HG03521 (cell line): ENCODE data around the gene SHISAL2B.
"Not testable (repeated sequence)": the region's sequence is repeated elsewhere in the genome, so short reads cannot be mapped to it uniquely, and the experiment has no call there.

Experiments
- ATAC-seq: cut with Tn5 transposase; IDR thresholded peaks from one replicate; pipeline ENCODE4 v1.9.1; 2021; ENCODE audit warnings: mild to moderate bottlenecking, moderate library complexity; ENCODE audit not compliant: unreplicated experiment

The SHISAL2B gene

GRCh38 chr5:64696414-64696813 is 6.1 kb downstream of the SHISAL2B start:
- not testable (repeated sequence) for ATAC-seq

- no peak for ATAC-seq
Measured at GRCh38 chr5:64700765-64701164, 10.5 kb downstream of the SHISAL2B start.

DNA sequence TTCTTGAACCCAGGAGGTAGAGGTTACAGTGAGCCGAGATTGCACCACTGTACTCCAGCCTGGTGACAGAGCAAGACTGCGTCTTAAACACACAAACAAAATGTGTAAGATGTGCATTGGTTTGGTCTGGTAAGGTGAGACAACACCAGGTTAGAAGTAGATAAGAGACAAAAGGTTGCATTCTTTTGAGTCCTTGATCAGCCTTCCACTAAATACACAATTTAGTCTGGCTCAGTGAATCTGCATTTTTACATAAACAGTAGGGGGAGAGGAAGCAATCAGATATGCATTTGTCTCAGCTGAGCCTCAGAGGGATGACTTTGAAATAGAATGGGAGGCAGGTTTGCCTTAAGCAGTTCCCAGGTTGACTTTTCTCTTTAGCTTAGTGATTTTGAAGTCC is 15.8 kb downstream of the SHISAL2B start:
- not testable (repeated sequence) for ATAC-seq

- ATAC-seq = no peak
Measured at GRCh38 chr5:64707191-64707590, 16.9 kb downstream of the SHISAL2B start.

DNA sequence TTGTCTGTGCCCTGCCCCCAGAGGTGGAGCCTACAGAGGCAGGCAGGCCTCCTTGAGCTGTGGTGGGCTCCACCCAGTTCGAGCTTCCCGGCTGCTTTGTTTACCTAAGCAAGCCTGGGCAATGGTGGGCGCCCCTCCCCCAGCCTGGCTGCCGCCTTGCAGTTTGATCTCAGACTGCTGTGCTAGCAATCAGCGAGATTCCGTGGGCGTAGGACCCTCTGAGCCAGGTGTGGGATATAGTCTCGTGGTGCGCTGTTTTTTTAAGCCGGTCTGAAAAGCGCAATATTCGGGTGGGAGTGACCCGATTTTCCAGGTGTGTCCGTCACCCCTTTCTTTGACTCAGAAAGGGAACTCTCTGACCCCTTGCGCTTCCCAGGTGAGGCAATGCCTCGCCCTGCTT is 24.2 kb downstream of the SHISAL2B start:
- not testable (repeated sequence) for ATAC-seq

DNA sequence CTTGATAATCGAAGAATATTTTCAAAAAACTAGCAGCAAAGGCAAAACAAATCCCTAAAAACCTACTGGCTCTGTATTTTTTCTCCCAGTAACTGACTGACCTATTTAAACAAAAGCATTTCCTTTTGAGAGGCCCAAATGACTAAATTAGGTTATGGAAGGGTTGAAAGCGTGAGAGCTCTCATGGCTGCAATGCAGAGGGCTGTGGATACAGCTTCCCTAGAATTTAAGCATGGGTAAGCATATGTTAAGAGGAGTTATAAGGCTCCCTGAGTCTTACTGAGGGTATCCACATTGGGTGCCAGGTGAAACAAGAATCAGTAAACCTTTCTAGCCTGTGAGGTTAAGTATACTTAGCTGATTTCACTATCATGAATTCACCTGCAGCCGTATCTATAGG is 32.3 kb downstream of the SHISAL2B start:
- no peak for ATAC-seq

- no peak for ATAC-seq
Measured at GRCh38 chr5:64727150-64727549, 36.8 kb downstream of the SHISAL2B start.

DNA sequence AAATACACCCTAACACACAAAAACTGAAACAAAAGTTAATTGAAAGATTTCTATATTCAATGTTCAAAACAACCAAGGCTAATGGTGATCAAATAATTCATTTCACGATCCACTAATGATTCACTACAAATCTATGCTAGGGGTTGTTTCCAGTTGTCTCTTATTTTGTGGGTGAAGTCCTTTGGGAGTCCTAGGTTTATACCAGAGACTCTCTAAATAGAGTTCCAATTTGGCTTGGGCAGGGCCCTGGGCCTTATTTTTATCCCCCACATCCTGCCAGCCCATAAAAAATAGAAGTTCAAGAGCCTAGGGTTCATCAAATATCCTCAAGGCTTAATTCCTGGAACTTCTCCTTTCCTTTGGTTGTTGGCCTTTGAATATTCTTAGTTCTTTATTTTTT is 52.1 kb downstream of the SHISAL2B start:
- no peak for ATAC-seq

GRCh38 chr5:64742821-64743220 is 52.5 kb downstream of the SHISAL2B start:
- ATAC-seq = no peak

GRCh38 chr5:64744914-64745313 is 54.6 kb downstream of the SHISAL2B start:
- no peak for ATAC-seq

- no peak for ATAC-seq
Measured at GRCh38 chr5:64746446-64746845, 56.1 kb downstream of the SHISAL2B start.

GRCh38 chr5:64749385-64749784 is 59.1 kb downstream of the SHISAL2B start:
- ATAC-seq = no peak

GRCh38 chr5:64754066-64754465 is 63.8 kb downstream of the SHISAL2B start:
- ATAC-seq = no peak

GRCh38 chr5:64758901-64759300 is 68.6 kb downstream of the SHISAL2B start:
- no peak for ATAC-seq

GRCh38 chr5:64759960-64760660 is 69.8 kb downstream of the SHISAL2B start:
- no peak for ATAC-seq

GRCh38 chr5:64763948-64764503 is 73.7 kb downstream of the SHISAL2B start:
- ATAC-seq = no peak

GRCh38 chr5:64765804-64766504 is 75.7 kb downstream of the SHISAL2B start:
- ATAC-seq = no peak

GRCh38 chr5:64766941-64767340 is 76.6 kb downstream of the SHISAL2B start:
- no peak for ATAC-seq
